K562 (cell line): ENCODE data around the gene TSTD1. TPM values are rescaled to one million over a fixed set of nuclear protein-coding genes. Genes with fewer than 3 reads are reported as not detected.
A peak's percentile ranks its signal among the peaks of the same experiment; 100 is the strongest.

Experiments used
- ATAC-seq: fragments of 200-7000 bp; cut with Tn5 transposase; 3 replicates; pipeline ENCODE4 v1.9.1; 2020; ENCODE audit warnings: moderate library complexity
- BruUV-seq: library from RNA; stranded (reverse); fragments of 400-500 nt; replicated peaks from 2 replicates; lab custom pipeline; 2021; lab: Mats Ljungman, UMichigan
- CTCF ChIA-PET: fragments of 300-600 bp; formaldehyde crosslinking; extraction: SDS; loops from one replicate; lab custom pipeline; 2021; ENCODE audit warnings: low intra/inter-chr PET ratio; lab: Yijun Ruan, JAX
- POLR2A ChIA-PET: fragments of 300-600, 350-650 bp; sonication (Branson Sonifier 250); formaldehyde crosslinking; extraction: SDS; loops from one replicate; lab custom pipeline; 2021; ENCODE audit warnings: antibody characterized with exemption, inconsistent platforms; lab: Yijun Ruan, JAX
- DNase-seq, 4 experiments: peaks; one replicate each; pipeline versions ENCODE4 v3.0.0 to v3.0.0-alpha.2; 2011 to 2018; ENCODE audit warnings: low spot score in 3 of 4, mixed read lengths in 3 of 4; ENCODE audit errors: extremely low read depth in 1 of 4
- FAIRE-seq: peaks from 2 replicates; lab custom pipeline; 2011; peaks lifted over from hg19 to GRCh38; lab: Jason Lieb, UNC
- H2AFZ ChIP-seq: 2 replicates; pipeline ENCODE4 v1.6.0; 2011; ENCODE audit warnings: low read depth, low read length, control low read depth, inconsistent platforms
- H3K27ac ChIP-seq: fragments of 200-600 bp; 3 replicates; pipeline ENCODE4 v1.8.0; 2011; ENCODE audit warnings: low read depth, mild to moderate bottlenecking, control low read depth, inconsistent platforms, low read length, moderate library complexity, mixed read lengths; ENCODE audit errors: extremely low read depth
- H3K27me3 ChIP-seq, 2 experiments: fragments of 300-600 bp in 1 of 2; 2 replicates in 1 of 2; 3 replicates in 1 of 2; pipeline versions ENCODE4 v1.6.0 to v1.8.0; 2011; ENCODE audit warnings: inconsistent platforms in 2 of 2, low read length in 2 of 2, mild to moderate bottlenecking in 1 of 2, mixed read lengths in 1 of 2, moderate library complexity in 1 of 2; ENCODE audit not compliant: control insufficient read depth in 2 of 2, insufficient read depth in 2 of 2
- H3K36me3 ChIP-seq: fragments of 300-600 bp; 3 replicates; pipeline ENCODE4 v1.8.0; 2011; ENCODE audit warnings: mild to moderate bottlenecking, low read length, inconsistent platforms; ENCODE audit not compliant: control insufficient read depth, insufficient read depth
- H3K4me1 ChIP-seq, 2 experiments: fragments of 200-600 bp in 1 of 2; replicated peaks in 1 of 2; 2 replicates in 1 of 2; 3 replicates in 1 of 2; pipeline versions ENCODE4 v1.5.1 to v1.8.0; 2011; ENCODE audit warnings: inconsistent platforms in 2 of 2, low read length in 2 of 2, mild to moderate bottlenecking in 1 of 2, mixed read lengths in 1 of 2, moderate library complexity in 1 of 2; ENCODE audit not compliant: control insufficient read depth in 2 of 2, insufficient read depth in 2 of 2
- H3K4me2 ChIP-seq: 2 replicates; pipeline ENCODE4 v1.6.1; 2011; ENCODE audit warnings: low read length, control low read depth, inconsistent platforms, mixed read lengths; ENCODE audit not compliant: insufficient read depth
- H3K4me3 ChIP-seq: fragments of 200-600 bp; sonication (generic), shearing (Covaris generic); 2 replicates; pipeline ENCODE4 v1.5.1; 2016; ENCODE audit warnings: control low read depth, inconsistent platforms
- H3K79me2 ChIP-seq: fragments of 200-600 bp; 3 replicates; pipeline ENCODE4 v1.8.0; 2011; ENCODE audit warnings: low read length, inconsistent platforms; ENCODE audit not compliant: control insufficient read depth, insufficient read depth
- H3K9ac ChIP-seq, 2 experiments: 2 replicates each; pipeline versions ENCODE4 v1.6.0 to v1.6.1; 2011; ENCODE audit warnings: low read depth in 2 of 2, low read length in 2 of 2, control low read depth in 1 of 2, inconsistent platforms in 1 of 2, mild to moderate bottlenecking in 1 of 2, mixed read lengths in 1 of 2; ENCODE audit not compliant: insufficient read depth in 1 of 2
- H3K9me1 ChIP-seq: one replicate; pipeline ENCODE4 v1.6.0; 2011; ENCODE audit warnings: inconsistent platforms, mild to moderate bottlenecking, low read length, moderate library complexity; ENCODE audit not compliant: control insufficient read depth, insufficient read depth
- H3K9me3 ChIP-seq: replicated peaks from 2 replicates; pipeline ENCODE4 v1.5.1; 2011; ENCODE audit warnings: low read depth, low read length, inconsistent platforms; ENCODE audit not compliant: control insufficient read depth, insufficient read depth
- H4K20me1 ChIP-seq: replicated peaks from 2 replicates; pipeline ENCODE4 v1.6.1; 2011; ENCODE audit warnings: low read length, inconsistent platforms, mixed read lengths; ENCODE audit not compliant: control insufficient read depth, insufficient read depth
- CAMTA2 ChIP-seq: fragments of 250-450 bp; sonication (Bioruptor Pico); conservative IDR thresholded peaks from 2 replicates; pipeline ENCODE4 v1.5.1; 2022
- CBX1 ChIP-seq: sonication (generic); IDR thresholded peaks from 2 replicates; pipeline ENCODE4 v1.6.1; 2016; ENCODE audit warnings: antibody characterized with exemption, low read depth, mild to moderate bottlenecking
- CCNT2 ChIP-seq: IDR thresholded peaks from 2 replicates; pipeline ENCODE4 v1.6.1; 2011; ENCODE audit warnings: borderline replicate concordance, low read depth, mild to moderate bottlenecking, moderate library complexity, mixed read lengths, low read length; ENCODE audit not compliant: insufficient read length; ENCODE audit errors: extremely low read depth
- CTBP1 ChIP-seq: fragments of 450-650 bp; IDR thresholded peaks from 2 replicates; pipeline ENCODE4 v1.6.1; 2016; ENCODE audit warnings: borderline replicate concordance
- E2F3 ChIP-seq: fragments of 250-450 bp; sonication (Bioruptor Pico); IDR thresholded peaks from 2 replicates; pipeline ENCODE4 v1.4.0; 2020; ENCODE audit warnings: mild to moderate bottlenecking
- IRF2 ChIP-seq: sonication (generic); formaldehyde crosslinking; IDR thresholded peaks from 2 replicates; pipeline ENCODE4 v1.8.1; 2022; ENCODE audit warnings: mild to moderate bottlenecking, missing genetic modification reagents
- L3MBTL2 ChIP-seq: fragments of 450-650 bp; IDR thresholded peaks from 2 replicates; pipeline ENCODE4 v1.6.1; 2016; ENCODE audit warnings: mild to moderate bottlenecking, moderate library complexity
- NELFE ChIP-seq: IDR thresholded peaks from 2 replicates; pipeline ENCODE4 v1.6.1; 2011; ENCODE audit warnings: mild to moderate bottlenecking; ENCODE audit not compliant: insufficient read depth, insufficient read length
- NFXL1 ChIP-seq: fragments of 450-650 bp; formaldehyde crosslinking; IDR thresholded peaks from 2 replicates; pipeline ENCODE4 v1.4.0; 2021; ENCODE audit warnings: mild to moderate bottlenecking
- PHF8 ChIP-seq: fragments of 200-600 bp; sonication (generic); IDR thresholded peaks from 2 replicates; pipeline ENCODE4 v1.6.1; 2012; ENCODE audit warnings: mixed run types, mild to moderate bottlenecking, inconsistent platforms, low read length, moderate library complexity, borderline replicate concordance
- POLR2AphosphoS5 ChIP-seq: IDR thresholded peaks from 2 replicates; pipeline ENCODE4 v1.6.1; 2011; ENCODE audit warnings: mild to moderate bottlenecking, low read depth, low read length, moderate library complexity; ENCODE audit not compliant: control insufficient read depth, insufficient read depth
- ZC3H4 ChIP-seq: sonication (generic); formaldehyde crosslinking; IDR thresholded peaks from 2 replicates; pipeline ENCODE4 v1.9.0; 2021; ENCODE audit warnings: missing genetic modification reagents, borderline replicate concordance
- WGBS: fragments of 100-300 bp; shearing (Covaris generic); methylation state at CpG from one replicate; pipeline ENCODE4 v1.1.6; 2016; ENCODE audit warnings: low coverage, mixed read lengths; ENCODE audit not compliant: insufficient coverage; ENCODE audit errors: missing lambda C conversion rate; 5-methylcytosine and 5-hydroxymethylcytosine counted together
- in situ Hi-C: fragments of 300-500 bp; cut with MboI; formaldehyde crosslinking; loops from 4 replicates; pipeline ENCODE4 v1.15.0; 2018; ENCODE audit warnings: inconsistent platforms, mixed read lengths
- intact Hi-C: fragments of 100-400 bp; cut with micrococcal nuclease; formaldehyde crosslinking; loops from 2 replicates; pipeline ENCODE4 v1.14.2; 2022
- polyA plus RNA-seq, 8 experiments: library from polyadenylated mRNA; depleted of rRNA in 4 of 8; stranded (reverse) in 5 of 8; unstranded in 3 of 8; fragments of >200 nt; fragmentation: Nextera tagmentation in 2 of 8; fragmentation: Illumina TruSeq in 1 of 8; extraction: Ambion mirVana in 2 of 8; extraction: Trizol in 1 of 8; gene quantifications; 2 replicates each; pipeline versions ENCODE4 v1.2.1 to v1.2.3, GENCODE V29; 2011 to 2014; ENCODE audit warnings: inconsistent platforms in 1 of 8, missing spikeins in 1 of 8
- total RNA-seq, 7 experiments: library from RNA; depleted of rRNA in 6 of 7; stranded (reverse); fragments of >200 nt in 6 of 7; fragmentation: Illumina TruSeq in 2 of 7; extraction: Trizol in 2 of 7; gene quantifications; 2 replicates each; pipeline versions ENCODE4 v1.2.1 to v1.2.3, GENCODE V29; 2011 to 2021; ENCODE audit warnings: low replicate concordance in 1 of 7
- TF ChIP-seq, protein P1 (sequence below): fragments of 450-650 bp; IDR thresholded peaks from 2 replicates; pipeline ENCODE4 v1.7.1; 2018; ENCODE audit warnings: mild to moderate bottlenecking, low read depth; ENCODE audit not compliant: partially characterized antibody
- TF ChIP-seq, protein P2 (sequence below), 2 experiments: fragments of 450-650 bp; IDR thresholded peaks; 2 replicates each; pipeline ENCODE4 v1.6.1; 2018; ENCODE audit warnings: mild to moderate bottlenecking in 2 of 2, low read depth in 1 of 2; ENCODE audit not compliant: partially characterized antibody in 2 of 2

Gene TSTD1
- total and polyA plus RNA-seq, 9 of the 15 experiments (the other 6 are each of a cell fraction or from before 2014, with no cell fraction given): 0.23 to 0.53 TPM; not detected in 7

DNA sequence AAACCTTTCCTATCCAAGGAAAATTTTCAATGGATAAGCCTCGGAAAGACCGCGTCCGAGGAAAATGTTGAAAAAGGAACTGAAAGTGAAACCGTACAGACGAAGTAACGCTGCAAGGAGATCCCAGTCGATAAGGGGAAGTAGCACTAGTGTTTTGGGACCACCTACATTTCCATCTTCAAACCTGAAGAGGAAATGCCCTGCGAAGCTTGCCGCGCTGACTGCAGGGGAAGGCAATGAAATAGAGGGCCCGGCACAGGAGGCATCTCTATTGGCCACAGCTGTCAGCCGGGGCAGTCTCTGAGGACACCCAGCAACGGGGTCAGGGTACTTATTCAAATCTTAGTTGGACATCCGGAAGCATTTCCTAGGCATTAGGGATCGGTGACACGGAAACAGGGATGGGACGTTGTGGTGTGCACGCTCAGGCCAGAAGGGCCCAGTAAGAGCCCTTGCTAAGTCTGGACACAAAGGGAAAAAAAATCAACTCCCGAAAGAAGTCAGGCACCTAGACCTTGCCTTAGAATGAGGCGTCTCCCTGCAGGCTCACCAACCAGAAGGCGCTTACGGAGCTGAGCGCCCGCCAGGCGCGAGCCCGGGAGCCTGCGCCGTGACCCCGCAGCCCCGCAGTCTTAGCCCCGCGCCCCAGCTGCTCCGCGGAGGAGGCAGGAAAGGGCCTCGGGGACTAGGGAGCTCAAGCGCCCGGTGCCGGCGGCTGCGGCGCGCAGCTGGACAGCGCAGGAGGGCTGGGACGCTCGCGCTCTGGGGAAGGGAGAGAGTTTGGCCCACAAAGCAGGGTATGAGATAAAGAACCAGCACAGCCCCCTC is 6.4 kb upstream of the TSTD1 start:
- Histone ChIP-seq H3K4me3 (peak overlapping the region; percentile 75), H3K4me1 (peaks cover 10 to 12% of the 10 kb centered on the region in 2 experiments; a peak in 3 of 5 replicates), H2AFZ (peak overlapping the region; percentile 97), H3K27ac (peak overlapping the region; percentile 95), H3K36me3 (peaks cover 32% of the 10 kb centered on the region), H3K4me2 (peak overlapping the region; percentile 95), H3K9ac (peak overlapping the region; percentile 87 to 95), H3K9me3 (no peaks in the 10 kb centered on the region; the same call in 1 of the 2 replicates), H3K9me1 (no peaks in the 10 kb centered on the region), H3K27me3 (no peaks in the 10 kb centered on the region), H4K20me1 (no peaks in the 10 kb centered on the region), H3K79me2 (peaks cover 27% of the 10 kb centered on the region)
- TSS peak; percentile 81 for BruUV-seq
- ATAC-seq: peak; percentile 77
- in situ Hi-C loops: no loop called here
- peak; percentile 73 to 77 (median 74) for DNase-seq
- WGBS: under 1% methylated on average over 48 of the region's 48 CpGs
- ChIA-PET POLR2A (interaction anchor here (0.6 to 4.1 kb wide), 20 partner anchors 9 to 192 kb away, joined by 3 to 19 read pairs (median 5); partner anchors contain the start of genes ARHGAP30, DEDD, F11R and UFC1), CTCF (no interaction called here)
- FAIRE-seq: peak; percentile 88
- intact Hi-C loops: loop anchor here (1.0 to 2.0 kb wide), 3 partner anchors 31 to 55 kb away; no protein-coding TSS in a partner anchor
- TF ChIP-seq CCNT2 (peak; percentile 29), E2F3 (CRISPR knock-in tag) (no peak), ZC3H4 (CRISPR knock-in tag) (no peak), POLR2AphosphoS5 (no peak), NELFE (no peak), L3MBTL2 (peak; percentile 9; the same call in 1 of the 2 replicates), IRF2 (CRISPR knock-in tag) (peak; percentile 96; the same call in 1 of the 2 replicates), CAMTA2 (CRISPR knock-in tag) (no peak), PHF8 (no peak), CTBP1 (0 out of 2 replicates have a peak, but pooled peaks have one; percentile 5), CBX1 (no peak), NFXL1 (no peak)
- TF ChIP-seq, protein P1, sequence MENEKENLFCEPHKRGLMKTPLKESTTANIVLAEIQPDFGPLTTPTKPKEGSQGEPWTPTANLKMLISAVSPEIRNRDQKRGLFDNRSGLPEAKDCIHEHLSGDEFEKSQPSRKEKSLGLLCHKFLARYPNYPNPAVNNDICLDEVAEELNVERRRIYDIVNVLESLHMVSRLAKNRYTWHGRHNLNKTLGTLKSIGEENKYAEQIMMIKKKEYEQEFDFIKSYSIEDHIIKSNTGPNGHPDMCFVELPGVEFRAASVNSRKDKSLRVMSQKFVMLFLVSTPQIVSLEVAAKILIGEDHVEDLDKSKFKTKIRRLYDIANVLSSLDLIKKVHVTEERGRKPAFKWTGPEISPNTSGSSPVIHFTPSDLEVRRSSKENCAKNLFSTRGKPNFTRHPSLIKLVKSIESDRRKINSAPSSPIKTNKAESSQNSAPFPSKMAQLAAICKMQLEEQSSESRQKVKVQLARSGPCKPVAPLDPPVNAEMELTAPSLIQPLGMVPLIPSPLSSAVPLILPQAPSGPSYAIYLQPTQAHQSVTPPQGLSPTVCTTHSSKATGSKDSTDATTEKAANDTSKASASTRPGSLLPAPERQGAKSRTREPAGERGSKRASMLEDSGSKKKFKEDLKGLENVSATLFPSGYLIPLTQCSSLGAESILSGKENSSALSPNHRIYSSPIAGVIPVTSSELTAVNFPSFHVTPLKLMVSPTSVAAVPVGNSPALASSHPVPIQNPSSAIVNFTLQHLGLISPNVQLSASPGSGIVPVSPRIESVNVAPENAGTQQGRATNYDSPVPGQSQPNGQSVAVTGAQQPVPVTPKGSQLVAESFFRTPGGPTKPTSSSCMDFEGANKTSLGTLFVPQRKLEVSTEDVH: no peak
- TF ChIP-seq, protein P2, sequence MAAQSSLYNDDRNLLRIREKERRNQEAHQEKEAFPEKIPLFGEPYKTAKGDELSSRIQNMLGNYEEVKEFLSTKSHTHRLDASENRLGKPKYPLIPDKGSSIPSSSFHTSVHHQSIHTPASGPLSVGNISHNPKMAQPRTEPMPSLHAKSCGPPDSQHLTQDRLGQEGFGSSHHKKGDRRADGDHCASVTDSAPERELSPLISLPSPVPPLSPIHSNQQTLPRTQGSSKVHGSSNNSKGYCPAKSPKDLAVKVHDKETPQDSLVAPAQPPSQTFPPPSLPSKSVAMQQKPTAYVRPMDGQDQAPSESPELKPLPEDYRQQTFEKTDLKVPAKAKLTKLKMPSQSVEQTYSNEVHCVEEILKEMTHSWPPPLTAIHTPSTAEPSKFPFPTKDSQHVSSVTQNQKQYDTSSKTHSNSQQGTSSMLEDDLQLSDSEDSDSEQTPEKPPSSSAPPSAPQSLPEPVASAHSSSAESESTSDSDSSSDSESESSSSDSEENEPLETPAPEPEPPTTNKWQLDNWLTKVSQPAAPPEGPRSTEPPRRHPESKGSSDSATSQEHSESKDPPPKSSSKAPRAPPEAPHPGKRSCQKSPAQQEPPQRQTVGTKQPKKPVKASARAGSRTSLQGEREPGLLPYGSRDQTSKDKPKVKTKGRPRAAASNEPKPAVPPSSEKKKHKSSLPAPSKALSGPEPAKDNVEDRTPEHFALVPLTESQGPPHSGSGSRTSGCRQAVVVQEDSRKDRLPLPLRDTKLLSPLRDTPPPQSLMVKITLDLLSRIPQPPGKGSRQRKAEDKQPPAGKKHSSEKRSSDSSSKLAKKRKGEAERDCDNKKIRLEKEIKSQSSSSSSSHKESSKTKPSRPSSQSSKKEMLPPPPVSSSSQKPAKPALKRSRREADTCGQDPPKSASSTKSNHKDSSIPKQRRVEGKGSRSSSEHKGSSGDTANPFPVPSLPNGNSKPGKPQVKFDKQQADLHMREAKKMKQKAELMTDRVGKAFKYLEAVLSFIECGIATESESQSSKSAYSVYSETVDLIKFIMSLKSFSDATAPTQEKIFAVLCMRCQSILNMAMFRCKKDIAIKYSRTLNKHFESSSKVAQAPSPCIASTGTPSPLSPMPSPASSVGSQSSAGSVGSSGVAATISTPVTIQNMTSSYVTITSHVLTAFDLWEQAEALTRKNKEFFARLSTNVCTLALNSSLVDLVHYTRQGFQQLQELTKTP (IDR thresholded peaks at IDR 0.05; ENCODE audit: low read depth in 1 of 2, partially characterized antibody in 2 of 2): no peak
